ENCODE data around the gene TMCC2.
A peak's percentile ranks its signal among the peaks of the same experiment; 100 is the strongest.

TMCC2 gene

GRCh38 chr1:205263580-205264190 is 35.9 kb downstream of the TMCC2 start:
- no peak for DNase-seq (ENCODE audit: low read depth)
- TF ChIP-seq MAX (IDR thresholded peaks at IDR 0.05; ENCODE audit: low read depth, low read length) (no peak), CTCF (IDR thresholded peaks at IDR 0.05; ENCODE audit: low read depth, low read length) (no peak), MYC (IDR thresholded peaks at IDR 0.05; ENCODE audit: low read depth, low read length) (no peak), POLR2A (IDR thresholded peaks at IDR 0.05; ENCODE audit: extremely low read depth, insufficient read length) (no peak)
- no peak overlapping the region for H3K4me3 ChIP-seq (ENCODE audit: low read depth, low read length)

- DNase-seq (ENCODE audit: low read depth): no peak
- TF ChIP-seq MYC (IDR thresholded peaks at IDR 0.05; ENCODE audit: low read depth, low read length): no peak
- TF ChIP-seq MAX (IDR thresholded peaks at IDR 0.05; ENCODE audit: low read depth, low read length): no peak
- TF ChIP-seq CTCF (IDR thresholded peaks at IDR 0.05; ENCODE audit: low read depth, low read length): no peak
- no peak for TF ChIP-seq POLR2A (IDR thresholded peaks at IDR 0.05; ENCODE audit: extremely low read depth, insufficient read length)
- no peak overlapping the region for H3K4me3 ChIP-seq (ENCODE audit: low read depth, low read length)
Observed at GRCh38 chr1:205266611-205267305, 39.0 kb downstream of the TMCC2 start.

GRCh38 chr1:205267306-205267902 is 39.7 kb downstream of the TMCC2 start:
- no peak for TF ChIP-seq POLR2A (IDR thresholded peaks at IDR 0.05; ENCODE audit: extremely low read depth, insufficient read length)
- no peak for TF ChIP-seq CTCF (IDR thresholded peaks at IDR 0.05; ENCODE audit: low read depth, low read length)
- TF ChIP-seq MYC (IDR thresholded peaks at IDR 0.05; ENCODE audit: low read depth, low read length): no peak
- TF ChIP-seq MAX (IDR thresholded peaks at IDR 0.05; ENCODE audit: low read depth, low read length): no peak
- no peak overlapping the region for H3K4me3 ChIP-seq (ENCODE audit: low read depth, low read length)
- peak; percentile 78 for DNase-seq (ENCODE audit: low read depth)

- no peak for DNase-seq (ENCODE audit: low read depth)
- H3K4me3 ChIP-seq (ENCODE audit: low read depth, low read length): no peak overlapping the region
- TF ChIP-seq MAX (IDR thresholded peaks at IDR 0.05; ENCODE audit: low read depth, low read length) (no peak), MYC (IDR thresholded peaks at IDR 0.05; ENCODE audit: low read depth, low read length) (no peak), CTCF (IDR thresholded peaks at IDR 0.05; ENCODE audit: low read depth, low read length) (no peak), POLR2A (IDR thresholded peaks at IDR 0.05; ENCODE audit: extremely low read depth, insufficient read length) (no peak)
Observed at GRCh38 chr1:205268846-205269680, 41.3 kb downstream of the TMCC2 start.

- H3K4me3 ChIP-seq (ENCODE audit: low read depth, low read length): no peak overlapping the region
- DNase-seq (ENCODE audit: low read depth): no peak
- TF ChIP-seq CTCF (IDR thresholded peaks at IDR 0.05; ENCODE audit: low read depth, low read length) (no peak), POLR2A (IDR thresholded peaks at IDR 0.05; ENCODE audit: extremely low read depth, insufficient read length) (no peak), MAX (IDR thresholded peaks at IDR 0.05; ENCODE audit: low read depth, low read length) (no peak), MYC (IDR thresholded peaks at IDR 0.05; ENCODE audit: low read depth, low read length) (no peak)
Observed at GRCh38 chr1:205269711-205270110, 42.0 kb downstream of the TMCC2 start.
